HG02938 (cell line): ENCODE data around the gene FADD.

Experiments used
- ATAC-seq: cut with Tn5 transposase; IDR thresholded peaks from one replicate; pipeline ENCODE4 v1.9.1; 2021; ENCODE audit warnings: mild to moderate bottlenecking, moderate library complexity; ENCODE audit not compliant: unreplicated experiment

FADD gene

GRCh38 chr11:70230840-70231710 lies 28.0 kb downstream of the FADD start:
- ATAC-seq, result no peak

- ATAC-seq, result no peak
Observed at GRCh38 chr11:70233034-70233433, 29.9 kb downstream of the FADD start.

DNA sequence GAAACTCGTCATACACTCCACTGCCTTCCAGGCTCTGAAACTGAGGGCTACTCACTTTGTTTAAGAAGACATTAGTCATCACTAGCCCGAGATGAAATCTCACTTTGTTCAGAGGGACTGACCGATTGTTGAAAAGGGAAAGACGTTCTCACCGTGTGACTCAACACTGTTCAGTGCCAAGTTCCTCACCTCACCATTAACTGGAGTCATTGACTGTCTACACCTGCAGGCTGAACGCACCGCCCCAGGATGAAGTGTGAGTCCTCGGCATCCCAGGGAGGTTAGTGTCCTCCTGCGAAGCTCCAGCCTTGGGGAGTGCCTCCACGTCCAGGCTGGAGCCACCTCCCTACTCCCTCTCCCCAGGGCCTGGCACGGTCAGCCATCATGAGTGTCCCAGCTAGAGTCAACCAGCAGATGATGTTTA lies 30.4 kb downstream of the FADD start:
- ATAC-seq, result no peak

DNA sequence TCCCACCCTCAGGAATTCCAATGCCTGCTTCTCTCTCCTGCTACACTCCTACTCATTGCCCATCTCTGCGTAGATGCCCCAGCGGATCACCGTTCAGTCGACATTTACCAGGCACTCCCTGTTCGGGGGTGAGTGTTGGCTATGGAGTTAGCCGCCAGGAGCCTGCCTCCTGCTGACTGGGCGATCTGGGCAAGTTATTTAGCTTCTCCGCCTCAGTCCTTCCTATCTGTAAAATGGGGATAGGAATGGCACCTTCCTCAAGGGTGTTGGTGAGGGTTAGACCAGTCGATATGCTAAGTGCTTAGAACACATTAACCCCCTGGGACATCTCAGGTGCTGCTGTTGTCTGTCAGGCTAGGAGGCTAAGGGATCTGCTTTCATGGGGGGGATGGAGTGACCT lies 30.9 kb downstream of the FADD start:
- no peak for ATAC-seq

- ATAC-seq, result no peak
Observed at GRCh38 chr11:70240337-70240736, 37.2 kb downstream of the FADD start.

DNA sequence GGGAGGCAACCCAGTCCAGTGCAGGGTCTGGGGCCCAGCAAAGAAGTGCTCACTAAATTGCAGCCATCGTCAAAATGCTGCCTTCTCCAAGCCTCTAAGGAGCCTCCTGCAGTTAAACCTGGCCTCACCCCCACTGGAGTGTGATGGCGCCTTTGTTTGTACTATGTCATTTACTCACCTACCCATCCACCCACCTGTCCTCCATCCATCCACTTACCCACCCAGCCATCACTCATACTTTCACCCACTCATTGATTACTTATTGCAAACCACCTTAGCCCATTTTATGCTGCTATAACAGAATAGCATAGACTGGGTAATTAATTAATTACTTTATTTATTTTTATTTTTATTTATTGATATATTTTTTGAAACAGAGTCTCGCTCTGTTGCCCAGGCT lies 38.6 kb downstream of the FADD start:
- ATAC-seq, result no peak

DNA sequence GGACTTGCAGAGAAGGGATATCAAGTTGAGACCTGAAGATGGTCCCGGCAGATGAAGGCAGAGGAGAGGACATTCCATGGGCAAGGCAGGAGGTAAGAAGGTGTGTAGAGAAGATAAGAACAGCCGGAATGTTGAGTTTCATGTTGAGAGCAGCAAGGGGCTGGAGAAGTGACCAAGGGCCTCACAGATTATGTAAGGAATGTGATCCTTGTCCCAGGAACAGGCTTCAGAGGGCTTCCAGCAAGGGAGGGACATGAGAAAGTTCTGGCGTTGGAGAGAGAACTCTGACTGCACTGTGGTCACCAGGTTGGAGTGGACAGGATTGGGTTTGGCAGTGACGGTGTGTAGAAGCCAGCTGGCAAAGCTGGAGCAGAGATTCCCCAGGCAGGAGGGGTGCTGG lies 39.8 kb downstream of the FADD start:
- ATAC-seq, result no peak

DNA sequence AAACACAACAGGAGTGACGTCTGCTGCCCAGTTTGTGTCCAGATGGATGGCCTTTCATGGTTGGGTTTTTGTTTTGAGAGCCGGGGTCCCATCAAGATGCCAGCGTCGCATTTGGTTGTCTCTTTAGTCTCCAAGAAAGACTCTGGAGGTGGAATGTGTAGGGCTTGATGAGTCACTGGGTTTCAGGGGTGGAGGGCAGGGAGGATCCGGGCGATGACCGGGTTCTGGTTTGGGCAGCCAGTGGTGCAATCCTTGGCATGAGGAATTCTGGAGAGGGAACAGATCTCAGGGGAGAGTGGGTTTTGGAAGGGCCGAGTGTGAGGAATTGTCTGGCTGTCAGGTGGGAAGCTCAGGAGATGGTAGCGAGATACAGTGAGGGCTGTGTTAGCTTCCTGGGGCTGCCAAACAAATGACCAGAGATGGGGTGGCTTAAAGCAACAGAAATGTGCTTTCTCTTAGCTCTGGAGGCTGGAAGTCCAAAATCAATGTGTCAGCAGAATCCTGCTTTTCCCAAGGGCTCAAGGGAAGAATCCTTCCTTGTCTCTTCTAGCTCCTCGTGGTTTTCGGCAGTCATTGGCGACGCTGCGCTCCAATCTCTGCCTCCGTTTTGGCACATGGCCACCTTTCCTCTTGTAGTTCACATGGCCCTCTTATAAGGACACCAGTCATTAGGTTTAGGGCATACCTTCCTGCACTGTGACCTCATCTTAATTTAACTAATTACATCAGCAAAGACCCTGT lies 41.0 kb downstream of the FADD start:
- ATAC-seq, result no peak

- no peak for ATAC-seq
Observed at GRCh38 chr11:70244698-70245097, 41.6 kb downstream of the FADD start.

DNA sequence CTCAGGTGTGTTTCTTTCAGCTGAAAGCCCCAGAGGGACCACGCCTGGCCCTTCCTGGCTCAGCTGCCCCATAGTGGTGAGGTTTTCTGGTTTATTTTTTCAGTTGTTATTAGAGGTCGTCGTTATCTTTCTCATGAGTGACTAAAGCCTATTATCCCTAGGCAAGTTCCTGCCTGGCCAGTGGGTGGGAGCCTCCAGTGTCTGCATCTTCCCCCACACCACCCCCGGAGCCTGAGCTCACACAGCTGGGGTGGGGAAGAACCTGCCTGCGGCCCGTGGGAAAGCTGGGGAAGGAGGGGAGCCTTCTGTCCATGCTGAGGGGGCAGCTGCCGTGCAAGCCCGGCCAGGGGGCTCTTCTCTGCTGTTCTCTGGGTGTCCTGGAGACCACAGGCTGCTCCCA lies 43.1 kb downstream of the FADD start:
- no peak for ATAC-seq

DNA sequence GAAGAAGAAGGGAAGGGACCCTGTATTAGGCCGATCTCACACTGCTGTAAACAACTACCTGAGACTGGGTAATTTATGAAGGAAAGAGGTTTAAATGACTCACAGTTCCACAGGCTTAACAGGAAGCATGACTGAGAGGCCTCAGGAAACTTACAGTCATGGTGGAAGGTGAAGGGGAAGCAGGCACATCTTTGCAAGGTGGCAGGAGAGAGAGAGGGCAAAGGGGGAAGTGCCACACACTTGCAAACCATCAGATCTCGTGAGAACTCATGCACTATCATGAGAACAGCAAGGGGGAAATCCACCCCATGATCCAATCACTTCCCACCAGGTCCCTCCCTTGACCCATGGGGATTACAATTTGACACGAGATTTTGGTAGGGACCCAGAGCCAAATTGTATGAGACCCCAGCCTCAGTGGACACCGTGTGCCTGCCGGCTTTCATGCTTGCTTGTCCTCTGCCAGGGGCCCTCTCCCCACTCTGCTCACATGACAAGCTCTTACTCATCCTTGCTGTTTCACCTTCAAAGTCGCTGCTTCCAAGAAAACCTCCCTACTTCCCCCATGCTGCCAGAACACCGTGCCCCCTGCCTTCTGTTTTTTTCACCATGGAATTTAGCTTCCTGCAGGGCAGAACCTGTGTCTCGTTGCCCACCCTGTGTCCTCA lies 44.1 kb downstream of the FADD start:
- ATAC-seq, result no peak

DNA sequence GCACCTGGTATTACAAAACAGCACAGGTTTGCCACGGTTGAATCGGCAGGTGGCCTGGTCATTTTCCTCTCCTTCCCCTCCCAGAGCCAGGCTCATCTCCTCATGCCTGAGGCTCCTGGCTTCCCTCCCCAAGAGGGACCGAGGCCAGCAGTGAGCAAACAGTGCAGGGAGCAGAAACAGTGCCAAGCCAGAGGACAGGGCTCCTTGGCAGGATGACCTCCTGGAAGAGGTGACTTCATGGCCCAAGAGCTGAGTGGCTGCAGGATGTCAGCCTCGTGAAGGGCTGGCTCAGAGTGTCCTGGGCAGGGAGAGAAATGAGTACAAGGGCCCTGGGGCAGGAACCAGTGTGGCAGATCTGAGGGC lies 44.6 kb downstream of the FADD start:
- ATAC-seq, result no peak

DNA sequence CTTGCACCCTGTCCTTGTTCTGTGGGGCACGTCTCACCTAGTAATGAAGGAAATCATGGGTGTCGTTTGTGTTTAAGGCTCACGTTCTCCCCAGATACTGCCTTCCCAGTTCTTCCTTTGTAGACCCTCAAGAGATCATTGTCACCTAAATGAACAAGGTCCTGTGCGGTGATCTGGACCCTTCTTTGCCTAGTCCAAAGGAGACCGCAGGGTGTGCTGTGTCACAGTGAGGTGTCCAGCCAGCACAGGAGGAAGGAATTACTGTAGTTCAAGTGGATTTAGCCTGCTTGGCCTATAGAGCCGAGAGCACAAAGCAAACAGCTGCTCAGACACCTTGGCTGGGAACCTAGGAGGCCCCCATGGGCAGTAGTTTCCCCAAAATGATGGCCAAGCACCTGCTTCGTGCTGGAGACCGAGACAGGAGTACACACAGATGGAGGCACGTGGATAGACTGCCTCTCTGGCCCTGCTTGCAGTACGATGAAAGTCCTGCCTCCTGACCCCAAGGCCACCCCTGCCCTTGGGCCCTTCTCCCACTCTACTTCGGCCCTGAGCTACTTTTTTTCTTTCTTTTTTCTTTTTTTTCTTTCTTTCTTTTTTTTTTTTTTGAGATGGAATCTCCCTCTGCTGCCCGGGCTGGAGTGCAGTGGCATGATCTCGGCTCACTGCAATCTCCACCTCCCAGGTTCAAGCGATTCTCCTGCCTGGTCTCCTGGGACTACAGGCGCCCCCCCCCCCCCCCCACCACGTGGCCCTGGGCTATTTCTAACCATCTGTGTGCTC lies 48.0 kb downstream of the FADD start:
- no peak for ATAC-seq

- ATAC-seq, result no peak
Observed at GRCh38 chr11:70251659-70252321, 48.7 kb downstream of the FADD start.

DNA sequence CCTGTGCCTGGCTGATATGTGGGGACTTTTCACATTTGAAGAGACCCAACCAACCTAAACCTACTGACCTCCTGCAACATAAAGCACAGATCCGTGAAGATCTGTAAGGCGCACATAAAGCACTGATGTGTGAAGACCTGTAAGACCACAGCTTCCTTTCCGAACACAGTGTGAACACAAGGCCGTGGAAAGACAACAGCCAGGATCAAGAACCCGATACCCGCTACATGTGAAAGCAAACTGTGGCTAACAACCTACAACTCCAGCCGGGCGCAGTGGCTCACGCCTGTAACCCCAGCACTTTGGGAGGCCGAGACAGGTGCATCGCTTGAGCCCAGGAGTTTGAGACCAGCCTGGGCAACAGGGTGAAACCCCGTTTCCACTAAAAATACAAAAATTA lies 49.7 kb downstream of the FADD start:
- no peak for ATAC-seq

- no peak for ATAC-seq
Observed at GRCh38 chr11:70255477-70256116, 52.5 kb downstream of the FADD start.
